GM23338 (cell line): Measurements from ENCODE around the gene RNASET2. TPM values are rescaled to one million over a fixed set of nuclear protein-coding genes. Genes with fewer than 3 reads are reported as not detected.
"Not testable (repeated sequence)": the region's sequence is repeated elsewhere in the genome, so short reads cannot be mapped to it uniquely, and the experiment has no call there.

Source experiments
- ATAC-seq: fragments of 200-7000 bp; cut with Tn5 transposase; 3 replicates; pipeline ENCODE4 v1.9.1; 2020
- DNase-seq: peaks from one replicate; pipeline ENCODE4 v3.0.0-alpha.2; 2015; ENCODE audit warnings: low spot score
- H2AFZ ChIP-seq: fragments of 200-600 bp; sonication (generic); 2 replicates; pipeline ENCODE4 v1.8.0; 2016; ENCODE audit warnings: antibody characterized with exemption, mild to moderate bottlenecking, moderate library complexity
- H3F3A ChIP-seq: fragments of 200-600 bp; sonication (generic); replicated peaks from 2 replicates; pipeline ENCODE4 v1.8.0; 2017; ENCODE audit warnings: antibody characterized with exemption, mixed run types, low read depth
- H3K27ac ChIP-seq: fragments of 200-600 bp; sonication (generic); 2 replicates; pipeline ENCODE4 v1.6.1; 2016; ENCODE audit warnings: low read depth
- H3K27me3 ChIP-seq: fragments of 200-600 bp; sonication (generic); 2 replicates; pipeline ENCODE4 v1.8.0; 2016; ENCODE audit warnings: mild to moderate bottlenecking, mixed run types, moderate library complexity; ENCODE audit not compliant: insufficient read depth
- H3K36me3 ChIP-seq: fragments of 200-600 bp; sonication (generic); 2 replicates; pipeline ENCODE4 v1.8.0; 2016; ENCODE audit warnings: mild to moderate bottlenecking; ENCODE audit not compliant: insufficient read depth
- H3K4me1 ChIP-seq: fragments of 200-600 bp; sonication (generic); 2 replicates; pipeline ENCODE4 v1.8.0; 2016; ENCODE audit warnings: mild to moderate bottlenecking, moderate library complexity; ENCODE audit not compliant: insufficient read depth
- H3K4me2 ChIP-seq: fragments of 200-600 bp; sonication (generic); 2 replicates; pipeline ENCODE4 v1.7.1; 2017; ENCODE audit warnings: mixed run types
- H3K4me3 ChIP-seq: fragments of 200-600 bp; sonication (generic); 2 replicates; pipeline ENCODE4 v1.6.1; 2016; ENCODE audit warnings: mixed run types
- H3K79me2 ChIP-seq: fragments of 200-600 bp; sonication (generic); replicated peaks from 2 replicates; pipeline ENCODE4 v1.8.0; 2017; ENCODE audit warnings: mild to moderate bottlenecking; ENCODE audit not compliant: insufficient read depth
- H3K9me2 ChIP-seq: fragments of 200-600 bp; sonication (generic); 2 replicates; pipeline ENCODE4 v1.8.0; 2017; ENCODE audit not compliant: insufficient read depth
- H4K20me1 ChIP-seq: fragments of 200-600 bp; sonication (generic); replicated peaks from 2 replicates; pipeline ENCODE4 v1.8.0; 2017; ENCODE audit warnings: mild to moderate bottlenecking; ENCODE audit not compliant: insufficient read depth
- H3K27ac Mint-ChIP-seq: 2 replicates; pipeline ENCODE4 v1.8.0; 2020; ENCODE audit warnings: inconsistent platforms, mild to moderate bottlenecking, moderate library complexity, mixed read lengths
- H3K27me3 Mint-ChIP-seq: 3 replicates; pipeline ENCODE4 v1.8.0; 2022; ENCODE audit warnings: low read depth, mild to moderate bottlenecking, moderate library complexity, mixed read lengths, inconsistent platforms; ENCODE audit not compliant: insufficient read depth, poor library complexity
- H3K36me3 Mint-ChIP-seq: 3 replicates; pipeline ENCODE4 v1.8.0; 2021; ENCODE audit warnings: low read depth, mild to moderate bottlenecking, inconsistent platforms, moderate library complexity, mixed read lengths
- H3K4me1 Mint-ChIP-seq: 3 replicates; pipeline ENCODE4 v1.8.0; 2020; ENCODE audit warnings: mild to moderate bottlenecking, inconsistent platforms, mixed read lengths
- H3K4me3 Mint-ChIP-seq: 3 replicates; pipeline ENCODE4 v1.8.0; 2021; ENCODE audit warnings: moderate library complexity, mild to moderate bottlenecking, inconsistent platforms, mixed read lengths
- H3K9me3 Mint-ChIP-seq: 3 replicates; pipeline ENCODE4 v1.8.0; 2020; ENCODE audit warnings: moderate library complexity, mild to moderate bottlenecking, inconsistent platforms, mixed read lengths
- CREB1 ChIP-seq: fragments of 250-450 bp; sonication (Bioruptor Pico); IDR thresholded peaks from 2 replicates; pipeline ENCODE4 v1.5.0; 2020; ENCODE audit warnings: low read depth, mild to moderate bottlenecking, moderate library complexity
- EZH2phosphoT487 ChIP-seq: fragments of 200-600 bp; sonication (generic); IDR thresholded peaks from one replicate; pipeline ENCODE4 v1.8.1; 2018; ENCODE audit warnings: antibody characterized with exemption; ENCODE audit not compliant: unreplicated experiment
- ZNF331 ChIP-seq: fragments of 250-450 bp; sonication (Bioruptor Pico); IDR thresholded peaks from 2 replicates; pipeline ENCODE4 v1.5.0; 2020; ENCODE audit warnings: low read depth, mild to moderate bottlenecking, moderate library complexity
- polyA plus RNA-seq: library from polyadenylated mRNA; unstranded; fragments of >200 nt; fragmentation: Nextera tagmentation; extraction: Ambion mirVana; gene quantifications from 2 replicates; pipeline ENCODE4 v1.2.1, GENCODE V29; 2016
- total RNA-seq: library from RNA; depleted of rRNA; stranded (reverse); fragments of >200 nt; shearing (Covaris generic); gene quantifications from 2 replicates; pipeline ENCODE4 v1.2.3, GENCODE V29; 2014
- TF ChIP-seq, protein P1 (sequence below): fragments of 250-450 bp; sonication (Bioruptor Pico); IDR thresholded peaks from 2 replicates; pipeline ENCODE4 v1.5.0; 2020; ENCODE audit warnings: mild to moderate bottlenecking, moderate library complexity

The RNASET2 gene
- total and polyA plus RNA-seq, 2 experiments from 2014 or later: 40.5 to 62.8 TPM

GRCh38 chr6:166950443-166950821 lies 5.9 kb downstream of the RNASET2 start (continued):
- TF ChIP-seq, protein P1, sequence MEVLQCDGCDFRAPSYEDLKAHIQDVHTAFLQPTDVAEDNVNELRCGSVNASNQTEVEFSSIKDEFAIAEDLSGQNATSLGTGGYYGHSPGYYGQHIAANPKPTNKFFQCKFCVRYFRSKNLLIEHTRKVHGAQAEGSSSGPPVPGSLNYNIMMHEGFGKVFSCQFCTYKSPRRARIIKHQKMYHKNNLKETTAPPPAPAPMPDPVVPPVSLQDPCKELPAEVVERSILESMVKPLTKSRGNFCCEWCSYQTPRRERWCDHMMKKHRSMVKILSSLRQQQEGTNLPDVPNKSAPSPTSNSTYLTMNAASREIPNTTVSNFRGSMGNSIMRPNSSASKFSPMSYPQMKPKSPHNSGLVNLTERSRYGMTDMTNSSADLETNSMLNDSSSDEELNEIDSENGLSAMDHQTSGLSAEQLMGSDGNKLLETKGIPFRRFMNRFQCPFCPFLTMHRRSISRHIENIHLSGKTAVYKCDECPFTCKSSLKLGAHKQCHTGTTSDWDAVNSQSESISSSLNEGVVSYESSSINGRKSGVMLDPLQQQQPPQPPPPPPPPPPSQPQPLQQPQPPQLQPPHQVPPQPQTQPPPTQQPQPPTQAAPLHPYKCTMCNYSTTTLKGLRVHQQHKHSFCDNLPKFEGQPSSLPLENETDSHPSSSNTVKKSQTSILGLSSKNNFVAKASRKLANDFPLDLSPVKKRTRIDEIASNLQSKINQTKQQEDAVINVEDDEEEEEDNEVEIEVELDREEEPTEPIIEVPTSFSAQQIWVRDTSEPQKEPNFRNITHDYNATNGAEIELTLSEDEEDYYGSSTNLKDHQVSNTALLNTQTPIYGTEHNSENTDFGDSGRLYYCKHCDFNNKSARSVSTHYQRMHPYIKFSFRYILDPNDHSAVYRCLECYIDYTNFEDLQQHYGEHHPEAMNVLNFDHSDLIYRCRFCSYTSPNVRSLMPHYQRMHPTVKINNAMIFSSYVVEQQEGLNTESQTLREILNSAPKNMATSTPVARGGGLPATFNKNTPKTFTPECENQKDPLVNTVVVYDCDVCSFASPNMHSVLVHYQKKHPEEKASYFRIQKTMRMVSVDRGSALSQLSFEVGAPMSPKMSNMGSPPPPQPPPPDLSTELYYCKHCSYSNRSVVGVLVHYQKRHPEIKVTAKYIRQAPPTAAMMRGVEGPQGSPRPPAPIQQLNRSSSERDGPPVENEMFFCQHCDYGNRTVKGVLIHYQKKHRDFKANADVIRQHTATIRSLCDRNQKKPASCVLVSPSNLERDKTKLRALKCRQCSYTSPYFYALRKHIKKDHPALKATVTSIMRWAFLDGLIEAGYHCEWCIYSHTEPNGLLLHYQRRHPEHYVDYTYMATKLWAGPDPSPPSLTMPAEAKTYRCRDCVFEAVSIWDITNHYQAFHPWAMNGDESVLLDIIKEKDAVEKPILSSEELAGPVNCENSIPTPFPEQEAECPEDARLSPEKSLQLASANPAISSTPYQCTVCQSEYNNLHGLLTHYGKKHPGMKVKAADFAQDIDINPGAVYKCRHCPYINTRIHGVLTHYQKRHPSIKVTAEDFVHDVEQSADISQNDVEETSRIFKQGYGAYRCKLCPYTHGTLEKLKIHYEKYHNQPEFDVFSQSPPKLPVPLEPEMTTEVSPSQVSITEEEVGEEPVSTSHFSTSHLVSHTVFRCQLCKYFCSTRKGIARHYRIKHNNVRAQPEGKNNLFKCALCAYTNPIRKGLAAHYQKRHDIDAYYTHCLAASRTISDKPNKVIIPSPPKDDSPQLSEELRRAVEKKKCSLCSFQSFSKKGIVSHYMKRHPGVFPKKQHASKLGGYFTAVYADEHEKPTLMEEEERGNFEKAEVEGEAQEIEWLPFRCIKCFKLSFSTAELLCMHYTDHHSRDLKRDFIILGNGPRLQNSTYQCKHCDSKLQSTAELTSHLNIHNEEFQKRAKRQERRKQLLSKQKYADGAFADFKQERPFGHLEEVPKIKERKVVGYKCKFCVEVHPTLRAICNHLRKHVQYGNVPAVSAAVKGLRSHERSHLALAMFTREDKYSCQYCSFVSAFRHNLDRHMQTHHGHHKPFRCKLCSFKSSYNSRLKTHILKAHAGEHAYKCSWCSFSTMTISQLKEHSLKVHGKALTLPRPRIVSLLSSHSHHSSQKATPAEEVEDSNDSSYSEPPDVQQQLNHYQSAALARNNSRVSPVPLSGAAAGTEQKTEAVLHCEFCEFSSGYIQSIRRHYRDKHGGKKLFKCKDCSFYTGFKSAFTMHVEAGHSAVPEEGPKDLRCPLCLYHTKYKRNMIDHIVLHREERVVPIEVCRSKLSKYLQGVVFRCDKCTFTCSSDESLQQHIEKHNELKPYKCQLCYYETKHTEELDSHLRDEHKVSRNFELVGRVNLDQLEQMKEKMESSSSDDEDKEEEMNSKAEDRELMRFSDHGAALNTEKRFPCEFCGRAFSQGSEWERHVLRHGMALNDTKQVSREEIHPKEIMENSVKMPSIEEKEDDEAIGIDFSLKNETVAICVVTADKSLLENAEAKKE (CRISPR knock-in tag): no peak
- no peak for TF ChIP-seq EZH2phosphoT487
- TF ChIP-seq CREB1 (CRISPR knock-in tag): no peak

- Histone ChIP-seq H3F3A (no peaks in the 10 kb centered on the region), H4K20me1 (no peaks in the 10 kb centered on the region; the same call in 1 of the 2 replicates), H3K4me2 (peak overlapping the region; percentile 58; the same call in 1 of the 2 replicates), H2AFZ (no peak overlapping the region), H3K36me3 (no peaks in the 10 kb centered on the region; the same call in 1 of the 2 replicates), H3K9me2 (no peaks in the 10 kb centered on the region), H3K79me2 (peaks cover 5% of the 10 kb centered on the region; the same call in 1 of the 2 replicates), H3K4me3 (0 out of 2 replicates have a peak overlapping the region, but pooled peaks have one; percentile 20), H3K27me3 (no peaks in the 10 kb centered on the region), H3K4me1 (peaks cover 11% of the 10 kb centered on the region), H3K27ac (peak overlapping the region; percentile 79; the same call in 1 of the 2 replicates)
- Mint-ChIP-seq H3K27me3 (no peaks in the 10 kb centered on the region), H3K4me3 (no peak overlapping the region; the same call in 2 of the 3 replicates), H3K9me3 (peaks cover 18% of the 10 kb centered on the region), H3K4me1 (peaks cover 4% of the 10 kb centered on the region), H3K27ac (no peak overlapping the region), H3K36me3 (peaks cover 49% of the 10 kb centered on the region)
- peak; percentile 57 for DNase-seq
- TF ChIP-seq ZNF331 (CRISPR knock-in tag): no peak
- ATAC-seq: peak; percentile 83
Measured at GRCh38 chr6:166949528-166950442, 6.6 kb downstream of the RNASET2 start.

GRCh38 chr6:166948724-166949123 lies 7.6 kb downstream of the RNASET2 start:
- H3K27me3 Mint-ChIP-seq: not testable (repeated sequence)

More at GRCh38 chr6:166948724-166949123, 7.6 kb downstream of the RNASET2 start:
- not testable (repeated sequence) for H2AFZ ChIP-seq, H3K4me3 ChIP-seq, H3K36me3 ChIP-seq, H3K27me3 ChIP-seq, H3K27ac Mint-ChIP-seq, H3K4me2 ChIP-seq, H3K27ac ChIP-seq, H3K9me2 ChIP-seq, H3K79me2 ChIP-seq, ATAC-seq, DNase-seq, H3K4me1 Mint-ChIP-seq, H3K4me3 Mint-ChIP-seq, H3F3A ChIP-seq, H4K20me1 ChIP-seq
- H3K36me3 Mint-ChIP-seq: peaks cover 49% of the 10 kb centered on the region
- peaks cover 18% of the 10 kb centered on the region for H3K9me3 Mint-ChIP-seq
- H3K4me1 ChIP-seq: peaks cover 11% of the 10 kb centered on the region
